ENCODE results near the gene PEDS1. TPM values are rescaled to one million over a fixed set of nuclear protein-coding genes. Genes with fewer than 3 reads are reported as not detected.
A peak's percentile ranks its signal among the peaks of the same experiment; 100 is the strongest.

The PEDS1 gene
- total and polyA plus RNA-seq, 2 of the 13 experiments (the other 11 are each of a cell fraction or from before 2014, with no cell fraction given): 30.5 to 93.9 TPM

GRCh38 chr20:50189681-50190250, 36.2 kb upstream of the PEDS1 start (continued):
- TF ChIP-seq KLF16 (CRISPR knock-in tag; IDR thresholded peaks at IDR 0.05) (no peak; a peak in 1 of 4 replicates), ATRX (CRISPR knock-in tag; IDR thresholded peaks at IDR 0.05; ENCODE audit: borderline replicate concordance) (no peak), MYNN (CRISPR knock-in tag; IDR thresholded peaks at IDR 0.05; ENCODE audit: low read depth) (peak; percentile 2; the same call in 1 of the 2 replicates), ZNF468 (CRISPR knock-in tag; IDR thresholded peaks at IDR 0.05) (peak; percentile 88; the same call in 1 of the 2 replicates), GRHL1 (CRISPR knock-in tag; conservative IDR thresholded peaks at IDR 0.05) (no peak), NAIF1 (CRISPR knock-in tag; IDR thresholded peaks at IDR 0.05; ENCODE audit: borderline replicate concordance) (no peak; the same call in 1 of the 2 replicates), ZBTB33 (CRISPR knock-in tag; IDR thresholded peaks at IDR 0.05) (no peak; the same call in 1 of the 2 replicates), JUND (CRISPR knock-in tag; IDR thresholded peaks at IDR 0.05) (no peak), ZEB1 (IDR thresholded peaks at IDR 0.05; ENCODE audit: insufficient replicate concordance, low read depth) (no peak), ZNF691 (CRISPR knock-in tag; IDR thresholded peaks at IDR 0.05; ENCODE audit: borderline replicate concordance, low read depth) (peak; percentile 5; the same call in 1 of the 2 replicates), ZNF383 (CRISPR knock-in tag; IDR thresholded peaks at IDR 0.05; ENCODE audit: borderline replicate concordance) (peak; percentile 67; the same call in 1 of the 2 replicates), SMC3 (IDR thresholded peaks at IDR 0.05; ENCODE audit: low read length) (no peak), NR0B2 (CRISPR knock-in tag; IDR thresholded peaks at IDR 0.05) (no peak; the same call in 1 of the 2 replicates), HNF1B (CRISPR knock-in tag; IDR thresholded peaks at IDR 0.05) (peak; percentile 66; the same call in 1 of the 2 replicates), TEF (CRISPR knock-in tag; IDR thresholded peaks at IDR 0.05) (no peak), FOXO1 (CRISPR knock-in tag; IDR thresholded peaks at IDR 0.05) (no peak), DR1 (CRISPR knock-in tag; IDR thresholded peaks at IDR 0.05) (no peak)

Measured in HepG2 (cell line).